H1 (cell line): Measurements from ENCODE around the gene IGFL3. TPM values are rescaled to one million over a fixed set of nuclear protein-coding genes. Genes with fewer than 3 reads are reported as not detected.

Experiments used
- BACH1 ChIP-seq: IDR thresholded peaks from 2 replicates; pipeline ENCODE4 v1.6.1; 2012; ENCODE audit warnings: low read length, improper control_type of control experiment
- CHD7 ChIP-seq: fragments of 300-600 bp; sonication (generic); IDR thresholded peaks from 2 replicates; pipeline ENCODE4 v1.7.1; 2012; ENCODE audit warnings: low read length, moderate library complexity, mild to moderate bottlenecking, inconsistent platforms; ENCODE audit not compliant: insufficient replicate concordance
- polyA plus RNA-seq, 7 experiments: library from polyadenylated mRNA; depleted of rRNA in 3 of 7; stranded (reverse) in 5 of 7; unstranded in 2 of 7; fragments of >200 nt in 5 of 7; fragments of 200-250 nt in 2 of 7; gene quantifications; 1 replicate in 5 of 7; 2 replicates in 1 of 7; 4 replicates in 1 of 7; pipeline versions ENCODE4 v1.2.1 to v1.2.3, GENCODE V29; 2011 to 2013; ENCODE audit warnings: missing spikeins in 2 of 7, mixed read lengths in 2 of 7
- total RNA-seq: library from RNA; stranded (reverse); fragmentation: NEBNext Ultra II Directional; extraction: Animal tissue kit (Norgen Biotek cat#: 25700); gene quantifications from 2 replicates; pipeline ENCODE4 v1.2.1, GENCODE V29; 2021

Gene IGFL3
- total and polyA plus RNA-seq, 2 of the 8 experiments (the other 6 are each of a cell fraction or from before 2014, with no cell fraction given): 0.12 TPM; not detected in 1

GRCh38 chr19:46126086-46126580, 1.6 kb upstream of the IGFL3 start (continued):
- TF ChIP-seq CHD7 (no peak), BACH1 (no peak)
